Astrocyte of the spinal cord (primary cell): ENCODE results near the gene NGEF.

Source experiments
- DNase-seq: peaks from one replicate; pipeline ENCODE4 v3.0.0; 2011; ENCODE audit warnings: low read depth, low spot score
- H3K4me3 ChIP-seq: 2 replicates; pipeline ENCODE4 v1.5.1; 2011; ENCODE audit warnings: low read depth, mild to moderate bottlenecking, low read length, moderate library complexity
- in situ Hi-C: cut with HindIII; loops from 2 replicates; pipeline ENCODE4 v1.10.0; 2017; ENCODE audit warnings: low sequenced_read_pairs
- TF ChIP-seq, protein P1 (sequence below): IDR thresholded peaks from 2 replicates; pipeline ENCODE4 v1.5.1; 2012; ENCODE audit warnings: low read depth, mild to moderate bottlenecking, low read length, inconsistent platforms

NGEF gene

DNA sequence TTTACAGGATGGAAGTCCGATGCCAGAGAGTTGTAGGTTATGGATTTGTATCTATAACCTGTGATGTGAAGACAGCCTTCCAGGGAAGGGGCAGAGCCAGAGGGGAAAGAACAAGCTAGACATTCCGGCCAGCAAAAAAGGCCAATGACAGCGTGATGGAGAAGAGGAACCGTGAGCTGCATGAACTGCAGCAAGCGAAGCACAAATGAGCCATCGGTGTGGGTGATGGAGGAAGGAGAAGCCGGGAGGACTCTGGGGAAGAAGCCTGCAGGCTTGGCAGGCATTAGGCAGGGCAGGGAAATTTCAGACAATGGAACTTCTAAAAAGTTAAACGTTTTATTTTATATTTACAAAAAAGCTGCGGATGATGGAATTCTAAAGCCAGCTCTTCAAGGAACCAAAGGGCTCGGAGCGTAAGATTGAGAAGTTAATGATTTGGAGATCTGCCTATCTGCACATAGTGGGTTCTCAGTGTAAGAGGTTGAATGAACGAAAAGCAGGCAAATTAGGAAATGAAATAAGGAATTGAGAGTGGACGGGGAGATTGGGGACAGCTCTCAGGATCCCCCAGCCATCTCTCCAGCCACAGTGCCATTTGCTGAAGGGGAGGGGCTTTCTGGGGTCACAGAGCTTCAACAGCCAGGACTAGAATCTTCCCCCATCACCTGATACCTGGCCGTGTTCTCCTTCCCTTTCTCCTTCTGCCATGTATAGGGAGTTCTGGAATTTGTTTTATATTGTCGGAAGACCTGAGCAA, 28.4 kb downstream of the NGEF start:
- no peak overlapping the region for H3K4me3 ChIP-seq
- TF ChIP-seq, protein P1, sequence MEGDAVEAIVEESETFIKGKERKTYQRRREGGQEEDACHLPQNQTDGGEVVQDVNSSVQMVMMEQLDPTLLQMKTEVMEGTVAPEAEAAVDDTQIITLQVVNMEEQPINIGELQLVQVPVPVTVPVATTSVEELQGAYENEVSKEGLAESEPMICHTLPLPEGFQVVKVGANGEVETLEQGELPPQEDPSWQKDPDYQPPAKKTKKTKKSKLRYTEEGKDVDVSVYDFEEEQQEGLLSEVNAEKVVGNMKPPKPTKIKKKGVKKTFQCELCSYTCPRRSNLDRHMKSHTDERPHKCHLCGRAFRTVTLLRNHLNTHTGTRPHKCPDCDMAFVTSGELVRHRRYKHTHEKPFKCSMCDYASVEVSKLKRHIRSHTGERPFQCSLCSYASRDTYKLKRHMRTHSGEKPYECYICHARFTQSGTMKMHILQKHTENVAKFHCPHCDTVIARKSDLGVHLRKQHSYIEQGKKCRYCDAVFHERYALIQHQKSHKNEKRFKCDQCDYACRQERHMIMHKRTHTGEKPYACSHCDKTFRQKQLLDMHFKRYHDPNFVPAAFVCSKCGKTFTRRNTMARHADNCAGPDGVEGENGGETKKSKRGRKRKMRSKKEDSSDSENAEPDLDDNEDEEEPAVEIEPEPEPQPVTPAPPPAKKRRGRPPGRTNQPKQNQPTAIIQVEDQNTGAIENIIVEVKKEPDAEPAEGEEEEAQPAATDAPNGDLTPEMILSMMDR = no peak
- no peak for DNase-seq
- in situ Hi-C loops = no loop called here

DNA sequence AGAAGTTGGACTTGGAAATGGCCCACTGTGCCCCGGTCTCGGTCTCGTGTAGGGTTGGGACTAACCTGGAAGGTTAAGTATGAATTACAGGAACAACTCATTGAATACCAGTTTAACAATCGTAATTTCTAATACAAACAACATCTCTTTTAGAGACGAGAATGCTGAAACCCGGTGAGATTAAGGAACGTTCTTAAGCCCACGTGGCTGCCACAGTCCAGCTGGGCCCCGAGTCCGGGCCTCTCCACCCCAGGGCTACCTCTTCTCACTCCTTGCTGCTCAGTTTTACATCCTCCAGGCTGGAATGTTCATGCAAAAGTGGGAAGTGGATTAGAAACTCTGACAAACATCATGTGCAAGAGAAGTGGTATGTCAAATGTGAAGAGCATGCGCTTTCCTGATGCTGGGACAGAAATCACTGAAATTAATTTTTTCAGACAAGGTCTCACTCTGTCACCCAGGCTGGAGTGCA, 29.4 kb downstream of the NGEF start:
- in situ Hi-C loops = no loop called here
- no peak overlapping the region for H3K4me3 ChIP-seq
- DNase-seq = no peak
- TF ChIP-seq, protein P1 = no peak

DNA sequence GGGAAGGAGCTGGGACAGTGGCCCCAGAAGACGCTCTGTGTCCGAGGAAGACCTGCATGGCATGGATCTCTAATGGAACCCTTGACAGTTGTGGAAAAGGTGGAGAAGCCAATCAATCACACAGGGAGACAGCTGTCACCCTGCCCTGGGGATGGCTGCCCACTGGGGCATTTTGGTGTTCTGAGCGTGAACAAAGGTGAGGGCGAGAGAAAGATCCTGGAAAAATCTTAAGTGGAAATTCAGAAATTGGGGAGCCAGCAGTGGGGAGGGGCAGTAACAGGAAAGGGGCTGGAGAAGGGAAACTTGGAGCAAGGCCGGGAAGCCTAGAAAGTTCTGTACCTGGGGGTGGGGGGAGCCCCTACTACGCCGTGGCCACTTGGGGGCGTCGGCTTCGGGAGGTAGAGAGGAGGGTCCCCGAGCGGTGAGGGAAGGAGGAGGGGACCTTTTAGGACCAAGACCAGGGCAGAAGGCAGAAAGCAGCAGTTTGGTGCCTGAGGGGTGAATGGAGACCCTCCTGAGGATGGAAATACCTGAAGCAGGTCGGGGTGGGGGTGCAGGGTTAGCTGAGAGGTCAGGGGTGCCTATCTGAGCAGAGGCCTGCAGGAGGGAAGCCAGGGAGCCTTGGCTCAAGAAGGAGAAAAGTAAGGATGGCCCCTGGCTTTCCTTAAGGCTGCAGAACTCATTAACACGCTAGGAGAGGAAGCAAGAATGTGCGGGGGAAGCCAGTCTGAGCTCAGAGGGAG, 30.0 kb downstream of the NGEF start:
- in situ Hi-C loops = no loop called here
- H3K4me3 ChIP-seq = no peak overlapping the region
- DNase-seq = no peak
- TF ChIP-seq, protein P1 = no peak

DNA sequence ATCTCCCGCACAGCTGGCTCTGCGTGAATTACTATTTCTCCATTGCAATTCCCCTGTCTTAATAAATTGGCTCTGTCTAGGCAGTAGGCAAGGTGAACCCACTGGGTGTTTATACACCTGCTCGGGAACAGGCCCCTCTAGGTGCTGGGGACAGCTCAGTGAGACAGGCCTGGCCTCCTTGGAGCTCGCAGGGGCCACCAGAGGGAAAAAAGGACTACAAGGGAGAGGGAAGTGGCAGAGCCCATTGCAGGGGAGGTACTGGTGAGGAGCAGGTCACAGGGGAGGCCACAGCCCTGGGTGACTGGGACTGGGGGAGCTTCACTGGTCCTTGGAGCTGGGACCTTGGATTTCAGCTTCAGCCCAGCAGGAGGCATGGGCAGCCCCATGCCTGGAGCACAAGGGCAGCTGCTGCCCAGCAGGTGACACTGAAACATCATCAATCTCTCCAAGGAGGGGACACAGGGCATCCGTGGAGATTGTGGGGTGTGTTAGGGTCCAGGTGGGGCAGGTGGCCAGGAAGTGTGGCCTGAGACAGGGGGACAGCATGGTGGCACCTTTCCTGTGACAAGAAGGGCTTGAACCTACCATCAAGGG, 31.2 kb downstream of the NGEF start:
- in situ Hi-C loops = no loop called here
- DNase-seq = no peak
- TF ChIP-seq, protein P1 = no peak
- H3K4me3 ChIP-seq = no peak overlapping the region

DNA sequence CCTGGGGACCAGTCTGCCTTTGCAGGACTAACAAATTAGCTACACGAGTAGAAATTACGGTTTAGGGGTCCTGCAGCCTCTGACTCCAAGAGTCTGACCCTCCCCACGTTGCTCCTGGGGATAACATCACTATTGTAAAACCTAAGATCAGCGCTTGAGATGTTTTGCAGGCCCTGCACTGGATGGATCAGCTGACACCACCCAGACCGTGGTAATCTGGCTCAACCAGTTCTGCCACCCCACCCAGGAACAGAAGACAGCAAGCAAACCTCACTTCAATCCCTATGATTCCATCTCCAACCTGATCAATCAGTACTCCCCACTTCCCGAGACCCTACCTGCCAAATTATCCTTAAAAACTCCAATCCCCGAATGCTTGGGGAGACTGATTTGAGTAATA, 31.7 kb downstream of the NGEF start:
- H3K4me3 ChIP-seq = no peak overlapping the region
- TF ChIP-seq, protein P1 = no peak
- in situ Hi-C loops = no loop called here
- DNase-seq = no peak

DNA sequence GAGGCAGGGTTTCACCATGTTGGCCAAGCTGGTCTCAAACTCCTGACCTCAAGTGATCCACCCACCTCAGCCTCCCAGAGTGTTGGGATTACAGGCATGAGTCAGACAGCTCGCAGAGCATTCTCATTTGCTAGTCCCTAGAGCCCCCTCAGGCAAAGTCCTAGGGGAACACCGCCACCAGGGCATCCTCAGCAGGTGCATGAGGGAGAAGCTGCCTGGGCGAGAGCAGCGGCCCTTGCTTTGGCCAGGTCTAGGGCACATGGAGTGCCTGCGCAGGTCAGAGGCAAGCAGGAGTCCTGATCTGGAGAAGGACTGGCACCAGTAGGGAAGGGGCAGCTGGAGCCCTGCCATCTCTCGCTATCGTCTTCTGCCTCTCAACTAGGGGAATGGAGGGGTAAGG, 32.4 kb downstream of the NGEF start:
- in situ Hi-C loops = no loop called here
- H3K4me3 ChIP-seq = no peak overlapping the region
- TF ChIP-seq, protein P1 = no peak
- DNase-seq = no peak
